ENCODE data around the gene PLXND1.

PLXND1 gene

DNA sequence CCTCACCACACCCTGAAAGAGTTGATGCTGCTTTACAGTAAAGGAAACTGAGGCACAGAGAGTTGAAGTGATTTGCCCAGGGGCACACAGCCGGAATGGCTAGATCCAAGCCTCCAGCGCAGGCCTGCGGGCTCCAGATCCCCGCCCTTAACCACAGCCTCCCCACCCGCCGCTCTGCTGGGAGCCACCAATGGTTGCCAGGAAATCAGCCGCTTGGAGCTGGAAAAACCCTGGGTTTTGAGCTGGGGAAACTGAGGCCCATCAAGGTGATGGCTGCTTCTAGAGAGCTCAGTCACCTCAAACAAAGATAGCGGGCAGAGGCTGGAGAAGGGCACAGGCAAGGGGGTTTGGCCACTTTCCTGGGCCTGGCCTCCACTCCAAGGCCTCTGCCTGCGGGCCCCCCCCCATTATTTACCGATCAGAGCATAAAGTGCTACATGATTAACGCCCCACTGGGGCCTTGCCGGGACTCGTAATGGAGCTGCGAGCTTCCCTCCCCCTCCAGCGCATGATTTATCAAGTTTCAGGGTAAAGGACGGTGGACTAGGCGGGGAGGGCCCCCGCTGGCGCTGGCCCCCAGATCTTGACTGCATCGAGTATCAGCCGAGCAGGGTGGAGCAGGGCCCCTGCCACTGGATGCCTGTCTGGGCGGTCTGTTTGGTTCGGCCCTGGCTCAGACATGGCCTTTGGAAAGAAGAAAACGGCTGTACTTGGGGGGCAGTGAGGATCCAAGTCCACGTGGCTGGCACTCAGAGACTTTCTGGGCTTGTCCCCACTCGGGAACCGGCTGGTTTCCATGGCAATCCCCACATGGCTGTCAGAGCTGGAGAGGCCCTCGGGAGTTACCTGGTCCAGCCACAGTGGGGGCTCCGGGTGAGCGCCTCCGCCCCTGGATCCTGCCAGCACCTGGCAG lies 9.1 kb downstream of the PLXND1 start:
- no peaks in the 10 kb centered on the region for H3K4me1 ChIP-seq
- peaks cover under 1% of the 10 kb centered on the region for H3K79me2 ChIP-seq
- no peak overlapping the region for H2AFZ ChIP-seq
- peak overlapping the region; percentile 45 for H3K27ac ChIP-seq
- H3K9me3 ChIP-seq (ENCODE audit: control insufficient read depth, low read length) = no peaks in the 10 kb centered on the region
- H3K36me3 ChIP-seq (ENCODE audit: control insufficient read depth, insufficient read depth, low read length) = no peaks in the 10 kb centered on the region
- no peak for TF ChIP-seq CTCF (IDR thresholded peaks at IDR 0.05)
- H3K9ac ChIP-seq = no peak overlapping the region
- no peak overlapping the region for H3K4me2 ChIP-seq (ENCODE audit: low read length)
- no peaks in the 10 kb centered on the region for H3K27me3 ChIP-seq (ENCODE audit: control insufficient read depth, insufficient read depth, low read length)
- H3K4me3 ChIP-seq (ENCODE audit: low read depth, low read length) = peak overlapping the region; percentile 5

GRCh38 chr3:129596194-129597086 lies 10.0 kb downstream of the PLXND1 start:
- no peaks in the 10 kb centered on the region for H3K79me2 ChIP-seq
- H3K9ac ChIP-seq = no peak overlapping the region
- H3K27ac ChIP-seq = peak overlapping the region; percentile 47
- no peaks in the 10 kb centered on the region for H3K4me1 ChIP-seq
- no peak overlapping the region for H3K4me2 ChIP-seq (ENCODE audit: low read length)
- no peak overlapping the region for H2AFZ ChIP-seq
- TF ChIP-seq CTCF (IDR thresholded peaks at IDR 0.05) = no peak
- H3K9me3 ChIP-seq (ENCODE audit: control insufficient read depth, low read length) = no peaks in the 10 kb centered on the region
- peak overlapping the region; percentile 5 for H3K4me3 ChIP-seq (ENCODE audit: low read depth, low read length)
- H3K27me3 ChIP-seq (ENCODE audit: control insufficient read depth, insufficient read depth, low read length) = no peaks in the 10 kb centered on the region
- no peaks in the 10 kb centered on the region for H3K36me3 ChIP-seq (ENCODE audit: control insufficient read depth, insufficient read depth, low read length)

- H3K36me3 ChIP-seq (ENCODE audit: control insufficient read depth, insufficient read depth, low read length) = no peaks in the 10 kb centered on the region
- no peaks in the 10 kb centered on the region for H3K79me2 ChIP-seq
- H3K4me1 ChIP-seq = no peaks in the 10 kb centered on the region
- no peak for TF ChIP-seq CTCF (IDR thresholded peaks at IDR 0.05)
- no peak overlapping the region for H3K4me2 ChIP-seq (ENCODE audit: low read length)
- peak overlapping the region; percentile 47 for H3K27ac ChIP-seq
- H2AFZ ChIP-seq = no peak overlapping the region
- no peak overlapping the region for H3K4me3 ChIP-seq (ENCODE audit: low read depth, low read length)
- H3K9me3 ChIP-seq (ENCODE audit: control insufficient read depth, low read length) = no peaks in the 10 kb centered on the region
- no peaks in the 10 kb centered on the region for H3K27me3 ChIP-seq (ENCODE audit: control insufficient read depth, insufficient read depth, low read length)
- no peak overlapping the region for H3K9ac ChIP-seq
Measured at GRCh38 chr3:129595544-129596193, 10.8 kb downstream of the PLXND1 start.

GRCh38 chr3:129594907-129595390 lies 11.5 kb downstream of the PLXND1 start:
- no peaks in the 10 kb centered on the region for H3K79me2 ChIP-seq
- no peak overlapping the region for H3K4me2 ChIP-seq (ENCODE audit: low read length)
- H3K36me3 ChIP-seq (ENCODE audit: control insufficient read depth, insufficient read depth, low read length) = no peaks in the 10 kb centered on the region
- no peak overlapping the region for H3K4me3 ChIP-seq (ENCODE audit: low read depth, low read length)
- H2AFZ ChIP-seq = no peak overlapping the region
- H3K9me3 ChIP-seq (ENCODE audit: control insufficient read depth, low read length) = no peaks in the 10 kb centered on the region
- H3K27ac ChIP-seq = no peak overlapping the region
- H3K9ac ChIP-seq = no peak overlapping the region
- H3K27me3 ChIP-seq (ENCODE audit: control insufficient read depth, insufficient read depth, low read length) = no peaks in the 10 kb centered on the region
- H3K4me1 ChIP-seq = no peaks in the 10 kb centered on the region
- TF ChIP-seq CTCF (IDR thresholded peaks at IDR 0.05) = no peak
